ENCODE results near the gene CUX1. TPM values are rescaled to one million over a fixed set of nuclear protein-coding genes. Genes with fewer than 3 reads are reported as not detected.

CUX1 gene
- total and polyA plus RNA-seq, 2 of the 13 experiments (the other 11 are each of a cell fraction or from before 2014, with no cell fraction given) = 13.7 to 14.9 TPM

DNA sequence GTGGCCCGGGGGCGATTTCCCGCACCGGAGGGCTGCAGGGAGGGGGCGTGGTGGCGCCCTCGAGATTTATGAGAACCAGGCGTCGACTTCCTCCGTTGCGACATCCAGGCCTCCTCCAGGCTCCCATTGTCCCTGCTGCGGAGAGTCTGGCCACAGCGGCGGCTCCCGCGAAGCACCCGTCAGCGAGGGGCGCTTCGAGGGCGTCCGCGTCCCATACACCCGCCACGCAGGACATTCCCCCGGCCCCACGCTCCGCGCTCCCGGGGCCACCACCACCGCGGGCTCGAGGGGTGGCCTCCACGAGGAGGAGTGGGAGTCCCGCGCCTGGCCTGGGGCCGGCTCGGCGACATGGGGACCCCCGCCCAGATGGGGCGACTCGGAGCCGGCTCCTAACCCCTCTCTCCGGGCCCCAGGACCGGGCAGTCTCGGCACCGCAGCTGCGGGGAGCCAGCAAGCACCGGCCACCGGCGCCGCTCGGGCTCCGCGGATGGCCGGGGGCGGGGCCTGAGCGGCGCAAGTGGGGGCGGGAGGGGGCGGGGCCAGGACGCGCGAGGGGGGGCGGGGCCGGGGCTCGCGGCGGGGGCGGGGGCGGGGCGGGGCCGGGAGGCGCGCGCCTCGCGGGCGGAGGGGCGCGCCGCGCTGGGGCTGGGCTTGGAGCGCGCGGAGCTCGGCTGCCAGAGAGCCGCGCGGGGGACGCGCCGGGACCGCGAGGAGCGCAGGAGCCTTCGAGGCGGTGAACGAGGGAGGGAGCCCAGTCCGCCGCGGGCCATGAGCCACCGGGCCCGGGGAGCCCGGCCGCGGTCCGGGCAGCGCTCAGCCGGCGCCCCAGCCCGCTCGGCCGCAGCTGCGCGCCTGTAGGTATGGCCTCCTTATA lies 469.0 kb downstream of the CUX1 start, which contains the start of gene SH2B2 (continued):
- TF ChIP-seq, protein P1, sequence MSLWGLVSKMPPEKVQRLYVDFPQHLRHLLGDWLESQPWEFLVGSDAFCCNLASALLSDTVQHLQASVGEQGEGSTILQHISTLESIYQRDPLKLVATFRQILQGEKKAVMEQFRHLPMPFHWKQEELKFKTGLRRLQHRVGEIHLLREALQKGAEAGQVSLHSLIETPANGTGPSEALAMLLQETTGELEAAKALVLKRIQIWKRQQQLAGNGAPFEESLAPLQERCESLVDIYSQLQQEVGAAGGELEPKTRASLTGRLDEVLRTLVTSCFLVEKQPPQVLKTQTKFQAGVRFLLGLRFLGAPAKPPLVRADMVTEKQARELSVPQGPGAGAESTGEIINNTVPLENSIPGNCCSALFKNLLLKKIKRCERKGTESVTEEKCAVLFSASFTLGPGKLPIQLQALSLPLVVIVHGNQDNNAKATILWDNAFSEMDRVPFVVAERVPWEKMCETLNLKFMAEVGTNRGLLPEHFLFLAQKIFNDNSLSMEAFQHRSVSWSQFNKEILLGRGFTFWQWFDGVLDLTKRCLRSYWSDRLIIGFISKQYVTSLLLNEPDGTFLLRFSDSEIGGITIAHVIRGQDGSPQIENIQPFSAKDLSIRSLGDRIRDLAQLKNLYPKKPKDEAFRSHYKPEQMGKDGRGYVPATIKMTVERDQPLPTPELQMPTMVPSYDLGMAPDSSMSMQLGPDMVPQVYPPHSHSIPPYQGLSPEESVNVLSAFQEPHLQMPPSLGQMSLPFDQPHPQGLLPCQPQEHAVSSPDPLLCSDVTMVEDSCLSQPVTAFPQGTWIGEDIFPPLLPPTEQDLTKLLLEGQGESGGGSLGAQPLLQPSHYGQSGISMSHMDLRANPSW (CRISPR knock-in tag; IDR thresholded peaks at IDR 0.05; ENCODE audit: borderline replicate concordance) = no peak
- TF ChIP-seq PLRG1 (conservative IDR thresholded peaks at IDR 0.05) = no peak
- no peak for TF ChIP-seq IRX3 (CRISPR knock-in tag; IDR thresholded peaks at IDR 0.05; ENCODE audit: borderline replicate concordance, low read depth)
- TF ChIP-seq FOSL1 (CRISPR knock-in tag; IDR thresholded peaks at IDR 0.05; ENCODE audit: borderline replicate concordance) = no peak
- TF ChIP-seq ZNF33B (CRISPR knock-in tag; IDR thresholded peaks at IDR 0.05) = peak; percentile 83; the same call in 1 of the 2 replicates
- no peak for TF ChIP-seq NFYB (CRISPR knock-in tag; IDR thresholded peaks at IDR 0.05)
- TF ChIP-seq ZFP1 (CRISPR knock-in tag; IDR thresholded peaks at IDR 0.05) = no peak
- no peak for TF ChIP-seq ZNF816 (CRISPR knock-in tag; IDR thresholded peaks at IDR 0.05; ENCODE audit: borderline replicate concordance)
- 0 out of 2 replicates have a peak, but pooled peaks have one; percentile 44 for TF ChIP-seq ZNF335 (CRISPR knock-in tag; IDR thresholded peaks at IDR 0.05)
- no peak for TF ChIP-seq ZNF263 (CRISPR knock-in tag; IDR thresholded peaks at IDR 0.05)
- TF ChIP-seq, protein P2, sequence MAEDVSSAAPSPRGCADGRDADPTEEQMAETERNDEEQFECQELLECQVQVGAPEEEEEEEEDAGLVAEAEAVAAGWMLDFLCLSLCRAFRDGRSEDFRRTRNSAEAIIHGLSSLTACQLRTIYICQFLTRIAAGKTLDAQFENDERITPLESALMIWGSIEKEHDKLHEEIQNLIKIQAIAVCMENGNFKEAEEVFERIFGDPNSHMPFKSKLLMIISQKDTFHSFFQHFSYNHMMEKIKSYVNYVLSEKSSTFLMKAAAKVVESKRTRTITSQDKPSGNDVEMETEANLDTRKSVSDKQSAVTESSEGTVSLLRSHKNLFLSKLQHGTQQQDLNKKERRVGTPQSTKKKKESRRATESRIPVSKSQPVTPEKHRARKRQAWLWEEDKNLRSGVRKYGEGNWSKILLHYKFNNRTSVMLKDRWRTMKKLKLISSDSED (CRISPR knock-in tag; IDR thresholded peaks at IDR 0.05) = no peak
- TF ChIP-seq SALL1 (CRISPR knock-in tag; IDR thresholded peaks at IDR 0.05) = peak; percentile 63
- TF ChIP-seq ZNF552 (CRISPR knock-in tag; IDR thresholded peaks at IDR 0.05; ENCODE audit: borderline replicate concordance) = peak; percentile 76; the same call in 1 of the 2 replicates
- no peak for TF ChIP-seq ZNF557 (CRISPR knock-in tag; IDR thresholded peaks at IDR 0.05)
- TF ChIP-seq, protein P3, sequence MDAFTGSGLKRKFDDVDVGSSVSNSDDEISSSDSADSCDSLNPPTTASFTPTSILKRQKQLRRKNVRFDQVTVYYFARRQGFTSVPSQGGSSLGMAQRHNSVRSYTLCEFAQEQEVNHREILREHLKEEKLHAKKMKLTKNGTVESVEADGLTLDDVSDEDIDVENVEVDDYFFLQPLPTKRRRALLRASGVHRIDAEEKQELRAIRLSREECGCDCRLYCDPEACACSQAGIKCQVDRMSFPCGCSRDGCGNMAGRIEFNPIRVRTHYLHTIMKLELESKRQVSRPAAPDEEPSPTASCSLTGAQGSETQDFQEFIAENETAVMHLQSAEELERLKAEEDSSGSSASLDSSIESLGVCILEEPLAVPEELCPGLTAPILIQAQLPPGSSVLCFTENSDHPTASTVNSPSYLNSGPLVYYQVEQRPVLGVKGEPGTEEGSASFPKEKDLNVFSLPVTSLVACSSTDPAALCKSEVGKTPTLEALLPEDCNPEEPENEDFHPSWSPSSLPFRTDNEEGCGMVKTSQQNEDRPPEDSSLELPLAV (CRISPR knock-in tag; conservative IDR thresholded peaks at IDR 0.05; ENCODE audit: low read depth) = no peak
- TF ChIP-seq KLF9 (CRISPR knock-in tag; IDR thresholded peaks at IDR 0.05; ENCODE audit: low read depth) = peak; percentile 79; the same call in 1 of the 2 replicates
- TF ChIP-seq AGO1 (IDR thresholded peaks at IDR 0.05; ENCODE audit: low read depth, low read length, poor library complexity, severe bottlenecking) = no peak
- TF ChIP-seq, protein P4, sequence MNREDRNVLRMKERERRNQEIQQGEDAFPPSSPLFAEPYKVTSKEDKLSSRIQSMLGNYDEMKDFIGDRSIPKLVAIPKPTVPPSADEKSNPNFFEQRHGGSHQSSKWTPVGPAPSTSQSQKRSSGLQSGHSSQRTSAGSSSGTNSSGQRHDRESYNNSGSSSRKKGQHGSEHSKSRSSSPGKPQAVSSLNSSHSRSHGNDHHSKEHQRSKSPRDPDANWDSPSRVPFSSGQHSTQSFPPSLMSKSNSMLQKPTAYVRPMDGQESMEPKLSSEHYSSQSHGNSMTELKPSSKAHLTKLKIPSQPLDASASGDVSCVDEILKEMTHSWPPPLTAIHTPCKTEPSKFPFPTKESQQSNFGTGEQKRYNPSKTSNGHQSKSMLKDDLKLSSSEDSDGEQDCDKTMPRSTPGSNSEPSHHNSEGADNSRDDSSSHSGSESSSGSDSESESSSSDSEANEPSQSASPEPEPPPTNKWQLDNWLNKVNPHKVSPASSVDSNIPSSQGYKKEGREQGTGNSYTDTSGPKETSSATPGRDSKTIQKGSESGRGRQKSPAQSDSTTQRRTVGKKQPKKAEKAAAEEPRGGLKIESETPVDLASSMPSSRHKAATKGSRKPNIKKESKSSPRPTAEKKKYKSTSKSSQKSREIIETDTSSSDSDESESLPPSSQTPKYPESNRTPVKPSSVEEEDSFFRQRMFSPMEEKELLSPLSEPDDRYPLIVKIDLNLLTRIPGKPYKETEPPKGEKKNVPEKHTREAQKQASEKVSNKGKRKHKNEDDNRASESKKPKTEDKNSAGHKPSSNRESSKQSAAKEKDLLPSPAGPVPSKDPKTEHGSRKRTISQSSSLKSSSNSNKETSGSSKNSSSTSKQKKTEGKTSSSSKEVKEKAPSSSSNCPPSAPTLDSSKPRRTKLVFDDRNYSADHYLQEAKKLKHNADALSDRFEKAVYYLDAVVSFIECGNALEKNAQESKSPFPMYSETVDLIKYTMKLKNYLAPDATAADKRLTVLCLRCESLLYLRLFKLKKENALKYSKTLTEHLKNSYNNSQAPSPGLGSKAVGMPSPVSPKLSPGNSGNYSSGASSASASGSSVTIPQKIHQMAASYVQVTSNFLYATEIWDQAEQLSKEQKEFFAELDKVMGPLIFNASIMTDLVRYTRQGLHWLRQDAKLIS (CRISPR knock-in tag; IDR thresholded peaks at IDR 0.05) = no peak
- peak; percentile 58 for TF ChIP-seq HNRNPK (IDR thresholded peaks at IDR 0.05; ENCODE audit: low read depth, low read length, poor library complexity, severe bottlenecking)
